ENCODE data around the gene HEXIM2.

- TF ChIP-seq CTCF (IDR thresholded peaks at IDR 0.05), result no peak
- TF ChIP-seq POLR2A (IDR thresholded peaks at IDR 0.05), result no peak
- no peak for TF ChIP-seq EP300 (IDR thresholded peaks at IDR 0.05)
- no peak for TF ChIP-seq POLR2AphosphoS5 (IDR thresholded peaks at IDR 0.05)
These were observed 3.1 kb downstream of the HEXIM2 start for GRCh38 chr17:45164734-45165269.
